Activated naive CD8-positive, alpha-beta T cell treated with anti-CD3 and anti-CD28 coated beads for 36 hours (primary cell): ENCODE measurements around the gene PIEZO1. TPM values are rescaled to one million over a fixed set of nuclear protein-coding genes. Genes with fewer than 3 reads are reported as not detected.

Source experiments
- DNase-seq: peaks from one replicate; pipeline ENCODE4 v3.0.0; 2021
- H3K27ac Mint-ChIP-seq: one replicate; pipeline ENCODE4 v1.8.0; 2022; ENCODE audit warnings: mild to moderate bottlenecking, moderate library complexity, mixed read lengths
- H3K27me3 Mint-ChIP-seq: one replicate; pipeline ENCODE4 v1.8.0; 2022; ENCODE audit warnings: mild to moderate bottlenecking, mixed read lengths
- H3K36me3 Mint-ChIP-seq: one replicate; pipeline ENCODE4 v1.8.0; 2021; ENCODE audit warnings: mild to moderate bottlenecking, mixed read lengths
- H3K4me1 Mint-ChIP-seq: one replicate; pipeline ENCODE4 v1.8.0; 2021; ENCODE audit warnings: mixed read lengths
- H3K4me3 Mint-ChIP-seq: one replicate; pipeline ENCODE4 v1.8.0; 2022; ENCODE audit warnings: mild to moderate bottlenecking, moderate library complexity, mixed read lengths
- H3K9me3 Mint-ChIP-seq: one replicate; pipeline ENCODE4 v1.8.0; 2022; ENCODE audit warnings: mixed read lengths
- total RNA-seq, 2 experiments: library from RNA; stranded (reverse); gene quantifications; one replicate each; pipeline ENCODE4 v1.2.3, GENCODE V29; 2021

PIEZO1 gene
- total RNA-seq, 2 experiments from 2014 or later = 86.7 to 87.0 TPM

DNA sequence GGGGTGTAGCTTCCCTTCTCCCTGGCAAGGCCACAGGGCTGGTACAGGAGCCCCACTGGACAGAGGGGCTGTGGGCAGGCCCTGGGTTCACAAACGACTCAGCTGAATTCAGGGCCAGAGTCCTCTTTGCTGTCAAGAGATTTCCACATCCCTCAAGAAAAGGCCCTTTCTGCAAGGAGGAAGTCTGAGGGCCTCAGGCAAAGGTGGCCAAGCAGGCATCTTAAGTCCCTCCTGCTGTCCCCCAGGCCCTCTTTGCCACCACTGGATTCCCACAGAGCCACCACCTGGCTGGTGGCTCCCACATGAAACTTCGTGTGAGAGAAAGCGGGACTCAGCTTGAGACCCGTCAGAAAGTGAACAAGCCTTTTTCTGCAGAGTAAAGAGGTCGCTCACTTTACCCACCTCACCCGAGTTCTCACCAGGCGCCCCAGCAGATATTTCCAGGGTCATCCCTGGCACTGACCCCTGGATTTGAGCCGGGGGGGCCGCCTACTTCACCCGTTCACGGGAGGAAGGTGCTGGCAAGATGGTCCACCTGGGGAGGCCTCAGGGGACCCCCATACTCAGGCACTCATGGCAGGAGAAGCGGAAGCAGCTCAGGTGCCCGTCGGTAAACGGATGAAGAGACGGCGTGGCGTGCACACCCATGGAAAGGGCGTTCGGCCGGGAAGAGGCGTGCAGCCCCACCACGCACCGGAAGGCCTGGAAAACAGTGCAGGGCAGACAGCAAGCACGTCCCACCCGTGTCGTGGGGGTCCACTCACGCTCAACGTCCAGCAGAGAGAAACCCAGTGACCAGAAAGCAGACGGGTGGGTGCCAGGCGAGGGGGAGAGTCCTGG lies 82.4 kb downstream of the PIEZO1 start:
- Mint-ChIP-seq H3K9me3 (no peaks in the 10 kb centered on the region), H3K27me3 (no peaks in the 10 kb centered on the region), H3K27ac (peak overlapping the region; percentile 95), H3K4me1 (peaks cover 57% of the 10 kb centered on the region), H3K4me3 (peak overlapping the region; percentile 89), H3K36me3 (peaks cover 29% of the 10 kb centered on the region)
- DNase-seq = peak; percentile 42

DNA sequence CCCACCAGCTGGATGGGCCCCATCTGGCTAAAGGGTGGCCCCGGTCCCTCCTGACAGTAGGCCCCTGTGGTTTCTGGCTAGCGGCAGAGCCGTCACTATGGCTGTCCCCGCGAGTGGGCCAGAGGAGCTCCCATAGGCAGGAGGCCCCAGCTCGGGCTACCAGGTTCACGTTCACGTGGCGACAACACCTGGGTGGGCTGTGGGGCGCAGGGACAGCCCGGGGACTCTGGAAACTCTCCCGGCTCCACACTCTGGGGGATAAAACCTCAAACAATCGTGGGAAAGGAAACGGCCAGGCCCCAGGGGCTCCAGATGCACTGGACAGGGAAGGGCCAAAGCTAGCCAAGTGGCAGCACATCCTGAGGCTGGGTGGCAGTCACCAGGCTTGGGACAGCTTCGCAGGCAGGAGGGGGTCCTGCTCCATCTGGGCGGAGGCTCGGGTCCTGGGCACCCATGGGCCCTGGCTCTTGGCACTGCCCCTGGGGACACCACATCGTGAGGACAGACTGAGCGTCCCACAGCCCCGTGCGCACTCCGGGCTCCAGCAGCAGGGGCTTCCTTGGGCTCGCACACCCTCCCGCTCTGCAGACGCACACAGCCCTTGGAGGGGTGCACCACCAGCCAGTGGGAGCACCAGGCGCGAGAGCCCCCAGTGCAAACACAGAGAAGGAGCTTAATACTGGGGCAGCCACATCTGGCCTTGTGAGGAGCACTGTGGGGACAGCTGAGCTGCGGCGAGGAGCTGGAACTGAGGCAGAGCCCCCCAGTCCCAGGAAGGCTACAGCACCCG lies 83.2 kb downstream of the PIEZO1 start:
- Mint-ChIP-seq H3K27me3 (no peaks in the 10 kb centered on the region), H3K4me3 (peak overlapping the region; percentile 89), H3K36me3 (peaks cover 30% of the 10 kb centered on the region), H3K27ac (peak overlapping the region; percentile 95), H3K9me3 (no peaks in the 10 kb centered on the region), H3K4me1 (peaks cover 52% of the 10 kb centered on the region)
- no peak for DNase-seq

DNA sequence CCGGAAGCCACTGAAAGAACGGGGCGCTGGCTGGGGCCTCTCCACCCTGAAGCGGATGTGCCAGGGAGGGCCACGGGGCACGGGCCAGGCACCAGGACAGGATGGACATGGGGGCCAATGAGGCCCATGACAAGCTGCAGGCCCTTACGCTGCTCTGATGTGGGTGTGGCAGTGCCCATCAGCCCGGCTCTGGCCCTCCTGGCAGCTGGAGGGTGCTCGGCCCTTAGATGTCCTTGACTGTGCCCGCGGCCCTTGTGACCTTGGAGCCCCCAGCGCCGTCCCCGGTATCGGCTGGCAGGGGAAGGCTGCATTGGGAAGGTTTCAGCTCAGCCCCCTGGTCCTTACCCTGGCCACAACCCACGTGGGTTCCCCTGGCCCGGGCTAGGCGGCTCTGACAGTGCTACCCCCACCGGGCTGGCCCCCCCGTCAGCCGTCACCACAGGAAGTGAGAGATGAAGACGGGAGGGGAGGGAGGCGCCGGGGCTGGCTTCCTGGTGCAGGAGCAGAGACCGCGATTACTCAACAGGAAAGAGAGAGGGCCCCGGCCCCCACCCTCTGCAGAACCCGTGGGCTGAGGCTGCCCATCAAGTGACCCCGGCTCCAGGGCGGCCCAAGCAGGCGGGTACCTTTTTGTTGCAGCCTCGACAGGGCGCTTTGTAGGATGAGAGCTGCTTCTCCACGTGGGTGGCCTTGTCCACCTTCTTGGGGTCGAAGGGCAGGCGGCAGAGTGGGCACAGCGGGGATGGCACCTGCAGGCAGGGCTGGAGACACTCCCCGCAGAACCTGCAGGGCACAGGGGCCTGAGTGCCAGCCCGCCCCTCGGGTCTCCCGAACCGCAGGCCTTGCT lies 84.2 kb downstream of the PIEZO1 start:
- peak; percentile 94 for DNase-seq
- H3K9me3 Mint-ChIP-seq = no peaks in the 10 kb centered on the region
- H3K36me3 Mint-ChIP-seq = peaks cover 30% of the 10 kb centered on the region
- peaks cover 52% of the 10 kb centered on the region for H3K4me1 Mint-ChIP-seq
- H3K4me3 Mint-ChIP-seq = peak overlapping the region; percentile 89
- H3K27ac Mint-ChIP-seq = peak overlapping the region; percentile 95
- no peaks in the 10 kb centered on the region for H3K27me3 Mint-ChIP-seq

DNA sequence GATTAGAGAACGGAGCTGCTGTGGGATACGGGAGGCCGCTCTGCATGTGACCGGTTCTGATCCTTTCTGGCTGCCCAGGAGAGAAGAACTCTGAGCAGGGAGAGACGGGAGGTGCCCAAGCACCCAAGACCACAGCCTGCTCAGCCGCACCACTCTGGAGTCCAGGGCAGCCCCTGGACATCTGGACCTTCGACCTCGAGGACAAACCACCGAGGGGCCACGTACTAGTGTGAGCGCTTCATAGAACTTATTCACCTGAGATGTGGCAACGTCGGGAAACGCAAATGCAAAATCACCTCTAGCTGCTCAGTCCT lies 84.7 kb downstream of the PIEZO1 start:
- Mint-ChIP-seq H3K27ac (peak overlapping the region; percentile 95), H3K4me1 (peaks cover 49% of the 10 kb centered on the region), H3K9me3 (no peaks in the 10 kb centered on the region), H3K4me3 (peak overlapping the region; percentile 89), H3K27me3 (no peaks in the 10 kb centered on the region), H3K36me3 (peaks cover 30% of the 10 kb centered on the region)
- no peak for DNase-seq

GRCh38 chr16:88699180-88699579 lies 85.8 kb downstream of the PIEZO1 start:
- DNase-seq = no peak
- Mint-ChIP-seq H3K9me3 (no peaks in the 10 kb centered on the region), H3K4me3 (peak overlapping the region; percentile 89), H3K27ac (no peak overlapping the region), H3K36me3 (peaks cover 30% of the 10 kb centered on the region), H3K4me1 (peaks cover 39% of the 10 kb centered on the region), H3K27me3 (no peaks in the 10 kb centered on the region)

DNA sequence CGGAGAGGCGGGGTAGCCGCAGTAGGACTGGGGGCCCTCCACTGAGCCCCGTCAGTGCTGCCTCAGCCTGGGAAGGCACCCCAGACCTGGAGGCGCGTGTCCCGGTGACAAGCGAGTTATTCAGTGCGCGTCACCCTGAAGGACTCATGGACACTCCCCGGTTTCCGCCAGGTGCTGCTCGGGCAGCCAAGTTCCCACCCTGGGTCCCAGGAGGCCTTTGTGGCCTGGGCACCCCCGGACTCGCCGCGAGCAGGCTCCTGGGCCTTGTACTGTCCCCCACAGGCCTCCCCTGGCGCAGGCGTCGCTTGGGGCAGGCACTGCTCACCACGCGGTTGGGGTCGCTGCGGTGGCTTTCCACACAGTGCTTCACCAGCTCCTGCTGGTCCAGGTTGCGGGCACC lies 86.4 kb downstream of the PIEZO1 start:
- Mint-ChIP-seq H3K27me3 (no peaks in the 10 kb centered on the region), H3K36me3 (peaks cover 30% of the 10 kb centered on the region), H3K4me1 (peaks cover 34% of the 10 kb centered on the region), H3K4me3 (no peak overlapping the region), H3K9me3 (no peaks in the 10 kb centered on the region), H3K27ac (no peak overlapping the region)
- DNase-seq = no peak

DNA sequence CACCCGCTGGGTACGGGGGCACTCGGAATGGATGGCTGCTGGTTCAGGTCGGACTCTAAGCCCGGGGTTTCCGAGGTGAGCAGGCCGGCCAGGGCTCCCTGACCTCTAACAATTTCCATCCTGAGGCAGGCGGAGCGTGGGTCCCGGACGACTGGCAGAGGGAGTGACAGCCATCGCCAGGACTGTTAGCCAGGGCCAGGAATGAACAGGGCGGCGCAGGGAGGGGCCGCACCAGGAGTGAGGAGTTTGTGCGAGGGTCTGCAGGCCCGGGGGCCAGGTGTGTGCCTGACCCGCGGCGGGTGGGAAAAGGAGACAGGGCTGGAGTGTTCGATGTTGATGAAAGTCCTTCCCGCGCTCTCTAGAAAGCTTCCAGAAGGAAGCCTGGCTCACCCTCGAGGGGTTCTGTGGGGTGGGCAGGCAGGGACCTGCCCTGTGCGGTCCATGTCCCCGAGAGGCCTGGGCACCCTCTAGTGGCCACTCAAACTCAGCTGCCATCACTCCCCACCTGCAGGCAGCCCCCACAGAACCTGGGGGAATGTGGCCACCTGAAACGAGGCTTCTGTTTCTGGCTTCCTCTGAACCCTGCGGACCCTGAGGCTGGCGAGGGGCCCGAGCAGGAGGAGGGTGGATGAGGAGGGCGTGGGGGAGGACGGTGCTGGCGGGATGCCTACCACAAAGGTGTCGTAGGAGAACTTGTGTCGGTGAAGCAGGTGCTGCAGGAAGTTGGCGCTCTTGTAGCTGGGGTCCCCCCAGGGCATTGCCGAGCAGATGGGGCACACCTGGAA lies 87.0 kb downstream of the PIEZO1 start:
- Mint-ChIP-seq H3K4me3 (peak overlapping the region; percentile 18), H3K4me1 (peaks cover 31% of the 10 kb centered on the region), H3K36me3 (peaks cover 26% of the 10 kb centered on the region), H3K9me3 (no peaks in the 10 kb centered on the region), H3K27ac (peak overlapping the region; percentile 58), H3K27me3 (no peaks in the 10 kb centered on the region)
- no peak for DNase-seq

- Mint-ChIP-seq H3K36me3 (peaks cover 20% of the 10 kb centered on the region), H3K27ac (peak overlapping the region; percentile 58), H3K4me1 (peaks cover 30% of the 10 kb centered on the region), H3K9me3 (no peaks in the 10 kb centered on the region), H3K4me3 (no peak overlapping the region), H3K27me3 (no peaks in the 10 kb centered on the region)
- DNase-seq = no peak
Measured at GRCh38 chr16:88697116-88697830, 87.7 kb downstream of the PIEZO1 start.

- Mint-ChIP-seq H3K4me1 (peaks cover 35% of the 10 kb centered on the region), H3K4me3 (no peak overlapping the region)
Measured at GRCh38 chr16:88696441-88696840, 88.6 kb downstream of the PIEZO1 start.

GRCh38 chr16:88695753-88696152 lies 89.3 kb downstream of the PIEZO1 start:
- no peak overlapping the region for H3K27ac Mint-ChIP-seq
- peaks cover 39% of the 10 kb centered on the region for H3K4me1 Mint-ChIP-seq
- no peak overlapping the region for H3K4me3 Mint-ChIP-seq
- H3K36me3 Mint-ChIP-seq = peaks cover 10% of the 10 kb centered on the region
- H3K9me3 Mint-ChIP-seq = no peaks in the 10 kb centered on the region
- no peaks in the 10 kb centered on the region for H3K27me3 Mint-ChIP-seq
- no peak for DNase-seq

More at GRCh38 chr16:88696441-88696840, 88.6 kb downstream of the PIEZO1 start:
- Mint-ChIP-seq H3K36me3 (peaks cover 14% of the 10 kb centered on the region), H3K27ac (no peak overlapping the region), H3K9me3 (no peaks in the 10 kb centered on the region), H3K27me3 (no peaks in the 10 kb centered on the region)
- DNase-seq = no peak

GRCh38 chr16:88695218-88695617 lies 89.8 kb downstream of the PIEZO1 start:
- H3K27ac Mint-ChIP-seq = no peak overlapping the region

GRCh38 chr16:88694221-88695087 lies 90.6 kb downstream of the PIEZO1 start:
- H3K27ac Mint-ChIP-seq = no peak overlapping the region
- H3K27me3 Mint-ChIP-seq = no peaks in the 10 kb centered on the region
- peaks cover 33% of the 10 kb centered on the region for H3K4me1 Mint-ChIP-seq
- no peaks in the 10 kb centered on the region for H3K9me3 Mint-ChIP-seq
- H3K4me3 Mint-ChIP-seq = no peak overlapping the region
- no peak for DNase-seq
- H3K36me3 Mint-ChIP-seq = peaks cover 4% of the 10 kb centered on the region

More at GRCh38 chr16:88695218-88695617, 89.8 kb downstream of the PIEZO1 start:
- Mint-ChIP-seq H3K27me3 (no peaks in the 10 kb centered on the region), H3K4me3 (no peak overlapping the region), H3K36me3 (peaks cover 10% of the 10 kb centered on the region), H3K9me3 (no peaks in the 10 kb centered on the region), H3K4me1 (peaks cover 40% of the 10 kb centered on the region)
- DNase-seq = no peak
